Stimulated activated CD8-positive, alpha-beta memory T cell treated with anti-CD3 and anti-CD28 coated beads, Interleukin-2, amount 100 ng/mL, for 48 hours (primary cell): ENCODE results near the gene PEX10.

Experiments
- DNase-seq, 2 donors: peaks; one replicate each; pipeline ENCODE4 v3.0.0-alpha.2; 2020; ENCODE audit warnings: low read depth in 2 of 2

Gene PEX10

DNA sequence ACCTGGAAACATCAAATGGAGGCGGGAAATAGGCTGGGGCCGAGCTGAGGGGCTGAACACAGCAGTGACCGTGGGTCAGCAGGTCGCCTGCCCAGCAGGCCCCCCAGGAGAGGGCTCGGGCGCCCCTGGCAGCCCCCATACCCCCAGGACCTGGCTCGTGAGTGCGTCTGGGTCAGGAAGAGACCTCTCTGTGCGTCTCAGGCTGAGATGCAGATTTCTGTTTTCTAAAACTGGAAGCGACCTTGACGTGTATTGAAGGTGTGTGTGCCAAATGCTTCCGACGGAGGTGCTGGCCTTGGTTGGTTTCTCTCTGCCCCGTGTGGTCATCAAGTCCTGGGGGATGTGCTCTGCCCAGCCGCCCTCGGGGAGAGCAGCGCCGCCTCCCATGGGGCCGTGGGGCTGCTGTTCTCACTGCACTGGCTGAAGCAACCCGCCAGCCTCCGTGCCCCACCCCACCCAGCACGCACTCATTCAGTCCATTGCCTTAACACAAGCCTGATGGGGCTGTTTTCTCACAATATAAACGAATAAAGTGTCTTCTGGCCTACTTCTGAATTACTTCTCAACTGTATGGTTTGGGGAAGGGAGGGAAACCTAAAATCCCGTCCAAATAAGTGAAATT is 7.4 kb downstream of the PEX10 start:
- no peak for DNase-seq

DNA sequence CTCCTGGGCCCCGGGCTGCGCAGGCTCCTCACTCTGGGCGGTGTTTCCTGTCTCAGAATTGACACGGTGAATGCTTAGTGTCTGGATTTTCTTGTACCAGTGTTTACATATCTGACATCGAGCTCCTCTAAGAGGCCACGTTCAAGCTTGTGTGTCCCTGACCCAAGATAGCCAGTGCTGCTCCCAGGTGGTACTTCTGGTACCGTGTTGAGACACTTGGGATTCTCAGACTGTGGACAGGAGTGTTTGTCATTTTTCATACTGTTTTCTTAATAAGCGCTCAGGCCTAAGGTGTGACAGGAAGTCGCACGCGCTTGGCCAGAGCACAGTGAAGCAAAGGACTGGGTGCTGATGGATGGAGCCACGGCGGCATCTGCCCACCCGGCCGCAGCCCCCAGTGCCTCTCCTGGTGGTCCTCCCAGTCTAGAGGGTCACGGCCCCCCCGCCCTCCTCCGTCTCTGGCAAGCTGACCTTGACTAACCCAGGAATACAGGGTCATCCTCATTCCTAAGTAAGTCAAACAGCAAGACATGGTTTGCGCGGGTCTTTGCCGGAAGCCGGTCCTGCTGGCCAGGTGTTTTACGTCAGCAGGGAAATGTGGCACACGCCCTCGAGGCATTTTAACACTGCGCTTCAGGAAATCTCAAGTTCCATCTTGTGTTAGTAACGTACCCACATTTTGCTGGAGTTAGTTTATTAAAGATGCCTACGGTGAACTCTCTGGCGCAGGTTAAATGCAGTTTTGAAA is 8.0 kb downstream of the PEX10 start:
- no peak for DNase-seq

DNA sequence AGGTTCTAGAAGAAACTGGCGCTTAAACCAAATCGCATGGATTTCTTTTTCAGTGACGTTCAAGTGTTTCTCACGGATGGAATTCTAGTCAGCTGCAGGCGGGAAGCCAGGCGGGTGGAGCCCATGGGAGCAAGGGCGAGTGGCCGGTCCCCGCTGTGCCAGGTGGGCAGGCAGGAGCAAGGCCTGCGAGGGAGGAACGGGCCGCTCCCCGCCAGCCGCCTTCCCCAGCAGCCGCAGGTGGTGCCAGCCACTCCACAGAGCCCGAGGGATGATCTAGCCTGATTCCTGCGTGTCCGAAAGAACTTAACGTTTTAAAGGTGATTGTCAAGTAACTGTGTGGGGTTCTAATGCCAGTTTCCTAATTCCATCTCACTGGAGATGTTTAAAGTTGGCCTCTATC is 9.1 kb downstream of the PEX10 start:
- no peak for DNase-seq

DNA sequence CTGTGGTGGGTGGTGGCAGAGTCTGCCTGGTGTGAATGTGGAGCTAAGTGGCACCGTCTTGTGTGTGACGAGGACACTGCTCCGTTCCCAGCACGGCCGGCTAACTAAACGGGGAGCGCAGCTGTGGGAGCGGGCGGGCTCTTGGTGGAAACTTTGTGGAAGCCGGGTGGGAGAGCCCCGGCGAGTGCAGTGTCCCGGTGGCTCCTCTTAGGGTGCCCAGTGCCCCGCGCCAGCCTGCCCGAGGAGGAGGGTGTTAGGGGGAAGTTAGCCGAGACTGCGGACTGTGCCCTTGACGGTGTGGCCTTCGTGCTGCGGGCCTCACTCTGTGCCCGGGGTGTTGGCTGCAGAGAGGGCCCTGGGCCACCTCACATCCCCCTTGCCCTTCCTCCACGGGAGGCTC is 9.9 kb downstream of the PEX10 start:
- no peak for DNase-seq

- DNase-seq: no peak
Observed at GRCh38 chr1:2400950-2401649, 11.3 kb downstream of the PEX10 start.

DNA sequence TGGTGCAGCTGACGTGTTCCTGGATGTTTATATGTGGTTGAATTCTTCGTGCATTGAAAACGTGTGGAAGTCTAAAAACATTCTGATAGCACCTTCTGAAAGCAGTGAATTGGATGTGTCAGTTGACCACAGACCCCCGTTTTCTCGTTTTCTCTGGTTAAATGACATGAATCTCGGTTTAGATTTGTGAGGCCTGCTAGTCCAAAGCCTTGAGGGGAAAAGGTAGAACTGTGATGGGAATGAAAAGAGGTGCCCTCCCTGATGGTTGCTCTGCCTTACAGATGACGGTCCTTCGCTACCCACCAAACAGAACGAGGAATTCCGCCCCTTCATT is 11.8 kb downstream of the PEX10 start:
- no peak for DNase-seq

DNA sequence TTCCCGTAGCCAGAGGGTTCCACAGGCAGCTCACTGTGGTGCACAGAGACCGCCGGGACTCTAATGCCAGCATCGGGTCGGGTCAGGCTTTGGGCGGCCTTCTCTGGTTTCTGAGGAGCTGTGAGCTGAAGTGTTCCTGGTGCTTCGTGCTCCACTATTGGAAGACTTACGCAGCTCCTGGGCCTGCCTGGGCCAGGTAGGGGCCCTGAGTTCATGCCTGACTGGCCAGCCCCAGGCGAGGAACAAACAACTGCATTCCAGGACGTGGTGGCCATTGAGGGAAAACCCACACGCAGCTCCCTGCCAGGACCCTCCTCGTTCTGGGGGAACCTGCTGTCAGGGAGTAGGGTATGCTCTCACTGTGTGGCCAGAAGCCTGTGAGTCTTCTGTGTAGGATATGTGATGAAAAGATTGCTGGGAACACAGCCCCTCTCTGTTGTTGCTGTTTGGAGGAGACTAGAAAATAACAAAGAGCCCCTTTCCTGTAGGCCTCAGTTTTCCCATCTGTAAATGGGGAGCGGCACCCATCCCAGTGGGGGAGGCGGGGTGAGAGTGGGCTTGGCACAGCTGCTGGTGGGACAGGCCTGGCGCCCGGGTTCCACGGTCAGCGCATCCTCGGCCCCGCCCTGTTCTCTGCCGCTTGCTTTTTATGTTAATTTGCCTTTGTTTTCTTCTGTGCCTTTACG is 12.3 kb downstream of the PEX10 start:
- DNase-seq: no peak

- no peak for DNase-seq
Observed at GRCh38 chr1:2398871-2399270, 13.5 kb downstream of the PEX10 start.

- DNase-seq: no peak
Observed at GRCh38 chr1:2397007-2397679, 15.2 kb downstream of the PEX10 start.

GRCh38 chr1:2396476-2396875 is 15.9 kb downstream of the PEX10 start:
- no peak for DNase-seq

DNA sequence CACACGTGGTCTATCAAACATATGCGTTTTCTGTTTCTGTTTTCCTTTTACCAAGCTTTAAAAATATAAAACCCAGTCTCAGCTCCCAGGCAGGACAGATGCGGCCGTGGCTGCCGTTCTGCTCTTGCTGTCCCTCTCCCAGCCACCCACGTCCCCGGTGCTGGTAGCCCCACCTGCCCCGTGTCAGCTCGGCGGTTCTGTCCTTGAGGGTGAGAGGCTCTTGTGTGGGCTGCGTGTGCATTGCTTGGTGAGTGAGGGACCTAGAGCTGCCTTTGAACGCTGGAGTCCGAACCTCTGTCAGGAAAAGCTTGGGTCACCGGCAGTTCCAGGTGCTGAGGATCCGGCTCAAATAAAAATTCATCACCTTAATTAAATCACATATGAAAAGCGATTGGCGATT is 16.3 kb downstream of the PEX10 start:
- DNase-seq: no peak

GRCh38 chr1:2395245-2395644 is 17.1 kb downstream of the PEX10 start:
- no peak for DNase-seq

GRCh38 chr1:2394761-2395160 is 17.6 kb downstream of the PEX10 start:
- DNase-seq: no peak

- DNase-seq: no peak
Observed at GRCh38 chr1:2394220-2394619, 18.1 kb downstream of the PEX10 start.

DNA sequence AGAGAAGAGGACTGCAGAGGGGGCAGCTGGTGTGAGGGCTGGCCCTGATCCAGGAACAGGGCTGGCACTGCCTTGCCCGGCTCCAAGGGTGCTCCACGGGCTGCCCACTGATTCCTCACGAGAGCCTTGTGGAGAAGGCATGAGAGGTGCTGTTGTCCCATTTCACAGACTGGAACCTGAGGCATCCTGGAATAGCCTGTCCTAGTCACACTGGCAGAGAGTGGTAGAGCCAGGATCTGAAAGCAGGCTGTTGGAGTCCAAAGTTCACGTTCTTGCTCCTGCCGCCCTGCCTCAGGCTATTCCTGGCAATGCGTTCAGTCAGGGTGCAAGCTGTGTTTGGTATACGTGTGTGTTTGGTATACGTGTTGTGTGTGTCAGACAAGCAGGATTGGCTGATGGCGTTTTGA is 18.9 kb downstream of the PEX10 start:
- DNase-seq: no peak

DNA sequence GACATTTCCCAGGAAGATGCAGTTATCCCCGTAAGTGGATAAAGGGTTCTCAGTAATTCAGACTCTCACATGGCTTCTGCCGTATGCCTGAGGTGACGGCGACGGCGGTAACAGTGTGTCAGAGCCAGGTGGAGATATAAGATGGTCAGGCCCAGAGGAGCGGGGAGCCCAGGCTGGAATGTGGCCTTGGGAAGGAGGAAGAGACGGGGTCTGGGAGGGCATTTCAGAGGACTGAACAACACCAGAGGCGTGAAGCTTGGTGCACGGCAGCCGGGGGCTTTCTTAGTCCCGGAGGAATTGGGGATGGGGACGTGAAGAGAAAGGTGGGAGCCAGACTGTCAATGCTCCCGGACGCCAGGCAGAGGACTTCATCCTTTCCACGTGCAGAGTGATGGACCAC is 19.7 kb downstream of the PEX10 start:
- no peak for DNase-seq

- no peak for DNase-seq
Observed at GRCh38 chr1:2391931-2392509, 20.3 kb downstream of the PEX10 start.

DNA sequence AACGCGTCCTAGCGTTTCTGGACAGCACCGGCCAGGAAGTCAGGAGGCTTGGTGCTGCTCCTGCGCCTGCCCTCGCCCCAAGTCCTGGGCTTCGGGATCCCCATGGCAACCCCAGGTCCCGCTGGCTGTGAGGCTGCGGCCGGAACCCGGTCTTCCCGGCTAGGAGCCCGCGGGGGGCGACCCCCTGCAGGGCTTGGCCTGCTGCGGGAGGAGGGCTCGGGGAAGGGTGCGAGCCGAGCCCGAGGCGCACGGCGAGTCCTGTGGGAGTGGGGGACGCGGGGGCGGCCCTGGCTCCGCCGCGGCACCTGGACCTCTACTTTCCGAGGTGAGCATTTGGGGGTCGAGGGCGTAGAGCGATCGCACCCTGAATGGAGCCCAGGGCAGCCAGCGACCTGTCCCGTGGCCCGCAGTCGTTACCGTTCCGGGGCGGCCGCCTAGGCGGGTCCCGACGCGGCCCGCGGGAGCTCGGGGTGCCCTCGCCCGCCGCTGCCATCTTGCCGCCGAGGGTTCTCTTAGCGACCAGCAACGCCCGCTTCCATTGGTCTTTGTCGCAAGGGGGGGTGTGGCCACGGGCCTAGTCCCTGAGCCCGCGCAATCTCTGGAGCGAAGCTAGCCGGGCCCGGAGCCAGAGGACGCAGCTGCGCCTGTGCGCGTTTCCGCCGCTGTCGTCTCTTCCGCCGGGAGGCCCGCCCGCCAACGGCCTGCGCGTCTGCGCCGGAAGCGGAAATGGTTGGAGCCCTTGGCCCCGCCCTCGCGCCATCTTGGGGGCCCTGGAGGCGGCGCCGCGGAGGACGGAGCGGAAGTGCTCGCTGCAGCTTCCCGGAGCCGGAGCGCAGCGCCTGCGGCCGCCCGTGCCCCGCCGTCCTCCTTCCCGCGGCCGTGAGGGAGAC is 21.1 kb downstream of the PEX10 start, which contains the start of the genes MORN1 and RER1:
Gene MORN1 (minus strand): TSS at position 514 of the 890 bp plus-strand sequence. CDS start 21 bp downstream, at position 493.
Gene RER1 (plus strand): TSS at position 801 of the 890 bp plus-strand sequence. CDS start 3,950 bp downstream, outside the sequence.
- DNase-seq: peak; percentile 96 to 98

- no peak for DNase-seq
Observed at GRCh38 chr1:2389644-2390043, 22.7 kb downstream of the PEX10 start.
